Stimulated activated naive CD4-positive, alpha-beta T cell treated with Interleukin-2 at 50 U/mL for 16 hours (primary cell): ENCODE data around the gene OR1C1.
"Not testable (repeated sequence)": the region's sequence is repeated elsewhere in the genome, so short reads cannot be mapped to it uniquely, and the experiment has no call there.

Experiments
- DNase-seq: peaks from one replicate; lab custom pipeline; 2025; lab: John Stamatoyannopoulos, UW

OR1C1 gene

GRCh38 chr1:247760456-247760855 is at the start of gene OR1C1:
TSS of gene OR1C1 (minus strand) at chr1:247760556. CDS start at chr1:247758406, 2,150 bp downstream.
- DNase-seq, result no peak

GRCh38 chr1:247797518-247797917 is 37.2 kb upstream of the OR1C1 start:
- DNase-seq, result no peak

GRCh38 chr1:247769603-247770002 is 9.2 kb upstream of the OR1C1 start:
- no peak for DNase-seq

GRCh38 chr1:247754311-247754710 is 6.0 kb downstream of the OR1C1 start:
- DNase-seq, result not testable (repeated sequence)

- no peak for DNase-seq
Observed at GRCh38 chr1:247749870-247750269, 10.5 kb downstream of the OR1C1 start.

GRCh38 chr1:247748041-247748440 is 12.3 kb downstream of the OR1C1 start, which contains the start of gene OR14A2:
TSS of gene OR14A2 (minus strand) at chr1:247748141.
- no peak for DNase-seq

- DNase-seq, result no peak
Observed at GRCh38 chr1:247747616-247748015, 12.7 kb downstream of the OR1C1 start.

- DNase-seq, result no peak
Observed at GRCh38 chr1:247746391-247746935, 13.9 kb downstream of the OR1C1 start.

- DNase-seq, result not testable (repeated sequence)
Observed at GRCh38 chr1:247742215-247742760, 18.1 kb downstream of the OR1C1 start.

- no peak for DNase-seq
Observed at GRCh38 chr1:247741756-247742155, 18.6 kb downstream of the OR1C1 start.

GRCh38 chr1:247740721-247741120 is 19.6 kb downstream of the OR1C1 start:
- no peak for DNase-seq

GRCh38 chr1:247738315-247738714 is 22.0 kb downstream of the OR1C1 start, which contains the start of gene OR14K1:
TSS of gene OR14K1 (plus strand) at chr1:247738615. CDS start at chr1:247738615, 0 bp downstream.
- no peak for DNase-seq

GRCh38 chr1:247721222-247721621 is 39.1 kb downstream of the OR1C1 start:
- DNase-seq, result no peak

GRCh38 chr1:247716546-247716945 is 43.8 kb downstream of the OR1C1 start, which contains the start of gene OR6F1:
TSS of gene OR6F1 (minus strand) at chr1:247716646. CDS start at chr1:247712755, 3,891 bp downstream.
- no peak for DNase-seq

GRCh38 chr1:247713753-247714152 is 46.6 kb downstream of the OR1C1 start:
- no peak for DNase-seq

- DNase-seq, result not testable (repeated sequence)
Observed at GRCh38 chr1:247710681-247711080, 49.7 kb downstream of the OR1C1 start.
